NT2/D1 (cell line): ENCODE measurements around the gene AOAH.
"Not testable (repeated sequence)": the region's sequence is repeated elsewhere in the genome, so short reads cannot be mapped to it uniquely, and the experiment has no call there.

Source experiments
- DNase-seq: peaks from one replicate; pipeline ENCODE4 v3.0.0-alpha.2; 2011; ENCODE audit warnings: low read depth, low spot score
- H3K27me3 ChIP-seq: 2 replicates; pipeline ENCODE4 v1.6.0; 2011; ENCODE audit warnings: mild to moderate bottlenecking; ENCODE audit not compliant: insufficient read length, insufficient read depth
- H3K36me3 ChIP-seq: 2 replicates; pipeline ENCODE4 v1.6.1; 2011; ENCODE audit warnings: mild to moderate bottlenecking, low read length, mixed read lengths; ENCODE audit not compliant: insufficient read depth, insufficient read length
- H3K4me1 ChIP-seq: 2 replicates; pipeline ENCODE4 v1.5.1; 2011; ENCODE audit not compliant: insufficient read depth, insufficient read length
- H3K4me3 ChIP-seq: 2 replicates; pipeline ENCODE4 v1.5.1; 2011; ENCODE audit warnings: low read depth; ENCODE audit not compliant: insufficient read length
- H3K9ac ChIP-seq: 2 replicates; pipeline ENCODE4 v1.6.0; 2011; ENCODE audit warnings: low read depth; ENCODE audit not compliant: insufficient read length
- H3K9me3 ChIP-seq: 2 replicates; pipeline ENCODE4 v1.5.1; 2011; ENCODE audit warnings: mild to moderate bottlenecking, low read length; ENCODE audit not compliant: insufficient read depth
- SUZ12 ChIP-seq: IDR thresholded peaks from 2 replicates; pipeline ENCODE4 v1.6.1; 2011; ENCODE audit not compliant: insufficient read length, insufficient read depth; ENCODE audit errors: extremely low read depth
- YY1 ChIP-seq: IDR thresholded peaks from 2 replicates; pipeline ENCODE4 v1.6.1; 2011; ENCODE audit not compliant: insufficient read length, insufficient read depth
- ZNF274 ChIP-seq: IDR thresholded peaks from 2 replicates; pipeline ENCODE4 v1.6.1; 2011; ENCODE audit warnings: mild to moderate bottlenecking, low read depth, low read length

The AOAH gene

DNA sequence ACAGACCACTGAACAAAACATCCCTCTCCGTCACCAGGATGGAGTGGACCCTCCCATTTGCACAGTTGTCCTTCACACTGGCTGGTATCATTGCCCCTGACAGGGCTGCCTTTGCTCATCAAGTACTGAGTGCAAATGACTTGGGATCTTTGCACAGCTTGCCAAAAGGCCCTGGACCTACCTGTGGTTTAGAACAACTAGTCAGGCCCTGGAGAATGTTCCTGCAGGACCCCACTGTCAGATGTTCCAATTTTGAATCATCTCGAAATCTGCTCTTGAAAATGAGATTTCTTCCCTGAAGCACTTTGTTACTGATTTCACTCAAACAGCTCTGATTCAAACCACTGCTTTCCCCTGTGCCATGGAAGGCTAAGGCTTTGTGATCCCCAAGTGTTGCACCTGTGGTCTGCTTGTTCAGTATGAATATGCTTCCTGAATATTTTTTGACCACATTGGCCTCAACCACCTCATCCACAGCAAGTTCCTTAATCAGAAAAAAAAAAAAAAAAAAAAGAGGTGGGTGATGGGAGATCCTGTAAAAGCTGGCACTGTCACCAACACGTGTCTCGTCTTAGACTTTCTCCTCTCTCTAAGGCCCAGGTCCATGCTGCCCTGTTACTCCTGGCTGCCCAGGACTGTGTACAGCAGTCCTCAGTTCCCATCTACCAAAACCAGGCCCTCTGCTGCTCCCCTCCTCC lies 2.7 kb upstream of the AOAH start:
- H3K4me3 ChIP-seq, result no peak overlapping the region
- H3K9ac ChIP-seq, result no peak overlapping the region
- no peak for TF ChIP-seq YY1
- no peaks in the 10 kb centered on the region; the same call in 1 of the 2 replicates for H3K9me3 ChIP-seq
- H3K27me3 ChIP-seq, result no peaks in the 10 kb centered on the region
- no peak for DNase-seq
- H3K4me1 ChIP-seq, result no peaks in the 10 kb centered on the region
- H3K36me3 ChIP-seq, result no peaks in the 10 kb centered on the region

DNA sequence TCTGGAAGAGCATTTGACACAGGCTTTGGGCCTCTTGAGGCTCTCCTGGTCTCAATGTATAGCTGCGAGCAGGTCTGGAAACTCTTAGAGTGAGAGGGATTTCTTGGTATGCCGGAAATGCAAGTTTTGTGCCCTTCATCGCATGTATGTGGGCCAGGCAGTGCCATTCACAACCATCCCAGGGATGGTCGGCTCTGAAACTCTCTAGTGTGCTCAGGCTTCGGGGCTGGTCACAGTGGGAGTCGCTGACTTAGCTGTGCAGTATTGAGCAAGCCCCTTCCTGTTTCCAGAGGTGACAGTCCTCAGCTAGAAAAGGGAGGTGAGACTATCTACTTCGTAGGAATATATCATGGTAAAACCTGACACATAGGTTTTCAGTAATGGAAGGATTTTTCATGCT lies 2.0 kb upstream of the AOAH start:
- Histone ChIP-seq H3K27me3 (no peaks in the 10 kb centered on the region), H3K36me3 (no peaks in the 10 kb centered on the region), H3K4me3 (no peak overlapping the region), H3K9me3 (no peaks in the 10 kb centered on the region; the same call in 1 of the 2 replicates), H3K4me1 (no peaks in the 10 kb centered on the region), H3K9ac (no peak overlapping the region)
- TF ChIP-seq SUZ12 (no peak), YY1 (no peak)
- no peak for DNase-seq

DNA sequence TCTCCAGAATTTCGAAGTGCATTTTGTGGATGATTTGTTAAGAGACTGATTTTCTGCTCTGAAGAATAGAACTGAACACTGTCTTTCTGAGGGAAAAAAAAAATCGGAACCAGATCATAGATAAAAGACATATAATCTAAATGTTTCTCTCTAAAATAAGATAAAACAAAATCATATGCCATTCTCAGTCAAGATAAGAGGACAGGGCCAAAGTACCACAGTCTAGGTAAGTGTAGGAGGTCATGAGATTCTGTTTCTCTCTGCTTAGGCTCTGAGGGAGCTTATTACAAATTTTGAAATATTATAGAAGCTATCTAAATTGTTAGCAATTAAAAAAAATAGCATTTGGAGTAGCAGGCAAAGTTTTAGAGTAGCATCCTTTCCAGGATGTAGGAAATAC lies 702 bp upstream of the AOAH start:
- Histone ChIP-seq H3K4me3 (no peak overlapping the region), H3K27me3 (no peaks in the 10 kb centered on the region), H3K4me1 (no peaks in the 10 kb centered on the region), H3K9ac (no peak overlapping the region), H3K9me3 (no peaks in the 10 kb centered on the region; the same call in 1 of the 2 replicates), H3K36me3 (no peaks in the 10 kb centered on the region)
- TF ChIP-seq ZNF274 (no peak), SUZ12 (no peak), YY1 (no peak)
- DNase-seq, result no peak

DNA sequence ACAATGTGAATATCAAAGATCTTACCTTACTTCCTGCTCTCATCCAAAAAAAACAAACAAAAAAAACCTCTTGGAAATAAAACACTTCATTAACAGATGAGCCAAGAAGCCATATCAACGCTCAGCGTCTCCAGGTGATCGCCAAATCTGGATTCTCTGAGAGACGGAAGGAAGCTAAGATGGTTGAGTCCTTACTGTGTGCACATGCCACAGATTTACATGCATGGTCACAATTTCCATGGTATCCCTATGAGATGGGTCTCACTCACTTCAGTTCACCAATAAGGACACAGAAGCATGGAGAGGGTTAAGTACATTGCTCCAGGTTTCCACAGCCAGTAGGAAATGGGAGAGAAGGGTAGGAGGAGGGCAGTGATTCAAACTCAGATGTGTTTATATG lies 1.0 kb downstream of the AOAH start:
- Histone ChIP-seq H3K4me3 (no peak overlapping the region), H3K27me3 (no peaks in the 10 kb centered on the region), H3K9me3 (no peaks in the 10 kb centered on the region), H3K4me1 (no peaks in the 10 kb centered on the region), H3K9ac (no peak overlapping the region), H3K36me3 (no peaks in the 10 kb centered on the region)
- DNase-seq, result no peak
- TF ChIP-seq YY1 (no peak), SUZ12 (no peak)

DNA sequence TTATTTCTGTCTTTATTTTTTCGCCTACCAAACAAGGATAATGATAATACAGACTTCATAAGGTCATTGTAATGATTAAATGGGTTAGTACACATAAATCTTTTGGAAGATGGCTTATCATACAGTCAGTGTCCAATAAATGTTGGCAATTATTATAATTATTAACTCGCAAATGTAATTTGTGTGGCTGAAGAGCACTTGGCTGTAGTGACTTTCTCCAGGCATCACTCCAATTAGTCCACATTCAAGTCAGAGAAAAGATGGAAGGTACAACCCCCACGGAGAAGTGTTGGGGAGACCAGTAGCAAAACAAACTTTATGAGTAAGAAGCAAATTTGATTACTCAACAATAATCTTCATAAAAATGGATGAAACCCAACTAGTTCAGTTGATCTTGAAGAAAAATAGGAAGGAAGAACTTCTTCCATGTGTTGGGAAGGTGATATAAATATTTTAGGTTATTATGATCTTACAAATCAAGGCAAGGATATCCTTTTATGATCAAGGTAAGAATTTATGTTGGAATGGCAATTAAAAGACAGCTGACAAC lies 5.1 kb downstream of the AOAH start:
- Histone ChIP-seq H3K9ac (no peak overlapping the region), H3K36me3 (no peaks in the 10 kb centered on the region), H3K9me3 (no peaks in the 10 kb centered on the region), H3K4me1 (no peaks in the 10 kb centered on the region), H3K4me3 (no peak overlapping the region), H3K27me3 (no peaks in the 10 kb centered on the region)
- no peak for TF ChIP-seq ZNF274
- no peak for TF ChIP-seq YY1
- no peak for TF ChIP-seq SUZ12
- no peak for DNase-seq

DNA sequence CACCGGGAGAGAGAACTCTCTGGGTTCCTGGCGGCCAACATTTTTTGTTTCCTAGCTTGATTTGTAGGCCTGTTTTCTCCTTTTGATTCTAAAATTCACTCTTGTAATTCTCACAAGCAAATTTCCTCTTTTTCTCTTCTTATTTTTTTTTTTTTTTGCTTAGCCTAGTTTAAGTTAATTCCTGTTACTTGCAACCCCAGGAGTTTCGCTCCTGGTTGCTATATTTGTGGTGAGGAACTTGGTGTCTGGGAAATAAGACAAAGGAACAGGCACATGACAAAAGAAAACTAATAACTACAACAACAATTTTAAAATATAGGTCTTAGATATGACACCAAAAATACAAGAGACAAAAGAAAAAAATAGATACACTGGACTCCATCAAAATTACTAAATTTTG lies 6.7 kb downstream of the AOAH start:
- no peaks in the 10 kb centered on the region for H3K4me1 ChIP-seq
- no peaks in the 10 kb centered on the region for H3K27me3 ChIP-seq
- no peak overlapping the region for H3K9ac ChIP-seq
- H3K9me3 ChIP-seq, result no peaks in the 10 kb centered on the region
- TF ChIP-seq ZNF274 (no peak), SUZ12 (no peak), YY1 (no peak)
- no peaks in the 10 kb centered on the region for H3K36me3 ChIP-seq
- H3K4me3 ChIP-seq, result no peak overlapping the region
- DNase-seq, result no peak

DNA sequence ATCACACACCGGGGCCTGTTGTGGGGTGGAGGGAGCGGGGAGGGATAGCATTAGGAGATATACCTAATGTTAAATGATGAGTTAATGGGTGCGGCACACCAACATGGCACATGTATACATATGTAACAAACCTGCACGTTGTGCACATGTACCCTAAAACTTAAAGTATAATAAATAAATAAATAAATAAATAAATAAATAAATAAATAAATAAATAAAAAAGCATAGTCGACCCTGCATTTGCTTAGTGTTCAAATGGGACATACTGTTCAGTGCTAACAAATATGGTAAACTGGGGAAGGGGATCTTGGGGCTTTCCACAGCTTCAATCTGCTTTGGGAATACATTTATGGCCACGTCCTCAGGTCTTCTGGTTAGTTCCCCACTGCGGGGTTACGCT lies 7.5 kb downstream of the AOAH start:
- H3K9ac ChIP-seq, H3K4me1 ChIP-seq, DNase-seq, H3K9me3 ChIP-seq, H3K36me3 ChIP-seq, H3K4me3 ChIP-seq, H3K27me3 ChIP-seq: not testable (repeated sequence)

DNA sequence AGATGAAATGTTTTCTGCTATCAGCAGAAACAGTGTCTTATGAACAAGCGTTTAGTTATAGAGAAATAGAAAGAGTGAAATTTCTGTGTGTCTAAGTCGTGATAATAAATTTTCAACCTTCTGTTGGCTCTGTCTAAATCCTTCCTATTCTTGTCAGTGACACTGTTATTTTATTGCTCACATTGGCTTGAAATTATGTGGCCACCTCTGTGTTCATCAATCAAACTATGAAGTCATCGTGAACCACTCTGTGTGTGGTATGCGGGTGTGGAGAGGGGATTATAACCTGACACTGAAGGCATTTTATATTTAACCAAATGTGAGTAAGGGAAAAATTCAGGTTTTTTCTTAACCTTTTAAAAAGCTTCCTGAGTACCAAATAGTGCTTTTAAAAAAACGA lies 12.3 kb downstream of the AOAH start:
- Histone ChIP-seq H3K4me1 (no peaks in the 10 kb centered on the region), H3K9me3 (no peaks in the 10 kb centered on the region), H3K9ac (no peak overlapping the region), H3K27me3 (no peaks in the 10 kb centered on the region), H3K36me3 (no peaks in the 10 kb centered on the region), H3K4me3 (no peak overlapping the region)
- DNase-seq, result no peak
- TF ChIP-seq SUZ12 (no peak), ZNF274 (no peak), YY1 (no peak)
